ENCODE data around the gene BMI1. TPM values are rescaled to one million over a fixed set of nuclear protein-coding genes. Genes with fewer than 3 reads are reported as not detected.

Gene BMI1
- total and polyA plus RNA-seq, 2 donors (not counting 3 experiments of a cell fraction or from before 2014, with no cell fraction given), result 12.0 to 25.1 TPM

GRCh38 chr10:22317076-22317370 is 3.9 kb upstream of the BMI1 start:
- TF ChIP-seq GATA2 (IDR thresholded peaks at IDR 0.05; ENCODE audit: insufficient read depth, insufficient read length, low read depth, low read length), result no peak
- no peak for TF ChIP-seq POLR2A (IDR thresholded peaks at IDR 0.05; ENCODE audit: low read depth, low read length)
- TF ChIP-seq JUN (IDR thresholded peaks at IDR 0.05; ENCODE audit: borderline replicate concordance, insufficient read depth, insufficient read length, low read depth), result no peak
- TF ChIP-seq EZH2 (IDR thresholded peaks at IDR 0.05; ENCODE audit: borderline replicate concordance, low read depth, low read length, severe bottlenecking), result no peak
- TF ChIP-seq MYC (IDR thresholded peaks at IDR 0.05; ENCODE audit: low read depth, low read length), result no peak
- TF ChIP-seq, protein P1, sequence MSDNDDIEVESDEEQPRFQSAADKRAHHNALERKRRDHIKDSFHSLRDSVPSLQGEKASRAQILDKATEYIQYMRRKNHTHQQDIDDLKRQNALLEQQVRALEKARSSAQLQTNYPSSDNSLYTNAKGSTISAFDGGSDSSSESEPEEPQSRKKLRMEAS (IDR thresholded peaks at IDR 0.05; ENCODE audit: insufficient read depth, insufficient read length), result no peak
- no peak for TF ChIP-seq CTCF (IDR thresholded peaks at IDR 0.05; ENCODE audit: extremely low read depth in 1 of 2, insufficient read depth in 1 of 2, low read depth in 1 of 2, low read length in 2 of 2)
- no peak for TF ChIP-seq FOS (IDR thresholded peaks at IDR 0.05; ENCODE audit: borderline replicate concordance, insufficient read depth, low read length)
- TF ChIP-seq POLR2AphosphoS5 (IDR thresholded peaks at IDR 0.05; ENCODE audit: insufficient read depth, low read depth, low read length), result no peak
- peak overlapping the region; percentile 52 to 84 (median 83) for H3K4me3 ChIP-seq (replicated peaks in 1 of 3; ENCODE audit: insufficient read depth in 1 of 3, low read depth in 1 of 3, low read length in 3 of 3)
- H3K9me3 ChIP-seq (replicated peaks; ENCODE audit: control insufficient read depth, insufficient read depth, low read length), result no peaks in the 10 kb centered on the region
- dilution Hi-C loops (cut with MboI; ENCODE audit: extremely low pct_ligation_motif_present, low sequenced_read_pairs), result no loop called here
- H3K36me3 ChIP-seq (ENCODE audit: control insufficient read depth in 2 of 2, extremely low read depth in 1 of 2, insufficient read depth in 2 of 2, low read length in 2 of 2), result no peaks in the 10 kb centered on the region
- DNase-seq (ENCODE audit: low read depth, low spot score), result no peak
- H2AFZ ChIP-seq (ENCODE audit: low read depth, low read length), result peak overlapping the region; percentile 72
- peak overlapping the region; percentile 82 for H3K9ac ChIP-seq (replicated peaks; ENCODE audit: extremely low read depth, insufficient read depth, low read length)
- no peaks in the 10 kb centered on the region for H3K79me2 ChIP-seq (ENCODE audit: control insufficient read depth, insufficient read depth, low read length)
- POLR2A ChIA-PET, result interaction anchor here (1.0 to 1.1 kb wide), 2 partner anchors 112 to 314 kb away, joined by 3 read pairs; partner anchors contain the start of gene DNAJC1
- FAIRE-seq, result no peak
- H3K4me2 ChIP-seq (ENCODE audit: insufficient read depth, low read length), result peak overlapping the region; percentile 90
- H4K20me1 ChIP-seq (replicated peaks; ENCODE audit: control insufficient read depth, extremely low read depth, insufficient read depth, low read length), result no peaks in the 10 kb centered on the region
- peaks cover 0 to 2% of the 10 kb centered on the region in 2 experiments for H3K27me3 ChIP-seq (ENCODE audit: control insufficient read depth in 2 of 2, insufficient read depth in 2 of 2, low read length in 2 of 2)
- H3K9me1 ChIP-seq (replicated peaks; ENCODE audit: control insufficient read depth, extremely low read depth, insufficient read depth, low read length), result no peaks in the 10 kb centered on the region
- intact Hi-C loops (cut with micrococcal nuclease), result loop anchor here (2.0 to 10.0 kb wide), 6 partner anchors 24 to 820 kb away; partner anchors contain the start of genes MSRB2 and PIP4K2A
- CTCF ChIA-PET, result interaction anchor here (0.8 to 2.3 kb wide), 4 partner anchors 23 to 314 kb away, joined by 3 to 9 read pairs (median 5); partner anchors contain the start of gene DNAJC1
- BruUV-seq (replicated peaks), result TSS peak; percentile 42
- peaks cover 17% of the 10 kb centered on the region for H3K4me1 ChIP-seq (ENCODE audit: control insufficient read depth, extremely low read depth, insufficient read depth, low read length)
- H3K27ac ChIP-seq (ENCODE audit: insufficient read depth, low read depth, low read length), result peak overlapping the region; percentile 69

Data from endothelial cell of umbilical vein (primary cell).